ENCODE measurements around the gene HUNK. TPM values are rescaled to one million over a fixed set of nuclear protein-coding genes. Genes with fewer than 3 reads are reported as not detected.

HUNK gene
- total RNA-seq, 1 experiment from 2014 or later: 2.1 TPM

- CTCF ChIA-PET: interaction anchor here (0.9 kb wide), 1 partner anchor 29 kb away, joined by 3 read pairs; no protein-coding TSS in a partner anchor
- H3K27me3 ChIP-seq (replicated peaks; ENCODE audit: insufficient read depth, low read depth, low read length, poor library complexity): no peaks in the 10 kb centered on the region
- no peak for TF ChIP-seq CTCF (conservative IDR thresholded peaks at IDR 0.05; ENCODE audit: low read depth, low read length)
- TF ChIP-seq EZH2 (IDR thresholded peaks at IDR 0.05; ENCODE audit: borderline replicate concordance, low read depth, low read length, poor library complexity, severe bottlenecking): no peak
- no peak for DNase-seq (ENCODE audit: low spot score)
- no peaks in the 10 kb centered on the region for H3K9me3 ChIP-seq (ENCODE audit: low read depth, low read length, poor library complexity, severe bottlenecking)
- no TSS peak for BruUV-seq (replicated peaks)
- intact Hi-C loops (cut with micrococcal nuclease; ENCODE audit: unreplicated experiment): no loop called here
- H3K27ac ChIP-seq (ENCODE audit: low read depth, low read length, poor library complexity, severe bottlenecking): no peak overlapping the region
- peaks cover 10% of the 10 kb centered on the region for H3K4me1 ChIP-seq (ENCODE audit: insufficient read depth, low read length, poor library complexity, severe bottlenecking)
- POLR2A ChIA-PET (ENCODE audit: low non-redundant PET): no interaction called here
- H3K36me3 ChIP-seq (ENCODE audit: insufficient read depth, low read length, poor library complexity, severe bottlenecking): no peaks in the 10 kb centered on the region
- H3K4me3 ChIP-seq (ENCODE audit: low read depth, low read length, poor library complexity, severe bottlenecking): no peak overlapping the region
Observed at GRCh38 chr21:31895077-31895835, 22.4 kb downstream of the HUNK start.

GRCh38 chr21:31896019-31896418, 23.2 kb downstream of the HUNK start:
- POLR2A ChIA-PET (ENCODE audit: low non-redundant PET): no interaction called here

GRCh38 chr21:31897311-31897710, 24.5 kb downstream of the HUNK start:
- Histone ChIP-seq H3K27ac (ENCODE audit: low read depth, low read length, poor library complexity, severe bottlenecking) (no peak overlapping the region), H3K9me3 (ENCODE audit: low read depth, low read length, poor library complexity, severe bottlenecking) (no peaks in the 10 kb centered on the region), H3K36me3 (ENCODE audit: insufficient read depth, low read length, poor library complexity, severe bottlenecking) (no peaks in the 10 kb centered on the region), H3K27me3 (replicated peaks; ENCODE audit: insufficient read depth, low read depth, low read length, poor library complexity) (no peaks in the 10 kb centered on the region), H3K4me1 (ENCODE audit: insufficient read depth, low read length, poor library complexity, severe bottlenecking) (peaks cover 10% of the 10 kb centered on the region), H3K4me3 (ENCODE audit: low read depth, low read length, poor library complexity, severe bottlenecking) (no peak overlapping the region)
- BruUV-seq (replicated peaks): no TSS peak
- intact Hi-C loops (cut with micrococcal nuclease; ENCODE audit: unreplicated experiment): no loop called here
- POLR2A ChIA-PET (ENCODE audit: low non-redundant PET): no interaction called here
- DNase-seq (ENCODE audit: low spot score): no peak
- no peak for TF ChIP-seq CTCF (conservative IDR thresholded peaks at IDR 0.05; ENCODE audit: low read depth, low read length)
- no peak for TF ChIP-seq EZH2 (IDR thresholded peaks at IDR 0.05; ENCODE audit: borderline replicate concordance, low read depth, low read length, poor library complexity, severe bottlenecking)
- CTCF ChIA-PET: no interaction called here

More at GRCh38 chr21:31896019-31896418, 23.2 kb downstream of the HUNK start:
- H3K27ac ChIP-seq (ENCODE audit: low read depth, low read length, poor library complexity, severe bottlenecking): no peak overlapping the region
- H3K9me3 ChIP-seq (ENCODE audit: low read depth, low read length, poor library complexity, severe bottlenecking): no peaks in the 10 kb centered on the region
- CTCF ChIA-PET: interaction anchor here (0.9 kb wide), 1 partner anchor 30 kb away, joined by 3 read pairs; no protein-coding TSS in a partner anchor
- no TSS peak for BruUV-seq (replicated peaks)
- no peaks in the 10 kb centered on the region for H3K27me3 ChIP-seq (replicated peaks; ENCODE audit: insufficient read depth, low read depth, low read length, poor library complexity)
- DNase-seq (ENCODE audit: low spot score): no peak
- H3K4me1 ChIP-seq (ENCODE audit: insufficient read depth, low read length, poor library complexity, severe bottlenecking): peaks cover 10% of the 10 kb centered on the region
- TF ChIP-seq CTCF (conservative IDR thresholded peaks at IDR 0.05; ENCODE audit: low read depth, low read length) (no peak), EZH2 (IDR thresholded peaks at IDR 0.05; ENCODE audit: borderline replicate concordance, low read depth, low read length, poor library complexity, severe bottlenecking) (no peak)
- no peaks in the 10 kb centered on the region for H3K36me3 ChIP-seq (ENCODE audit: insufficient read depth, low read length, poor library complexity, severe bottlenecking)
- intact Hi-C loops (cut with micrococcal nuclease; ENCODE audit: unreplicated experiment): no loop called here
- H3K4me3 ChIP-seq (ENCODE audit: low read depth, low read length, poor library complexity, severe bottlenecking): no peak overlapping the region
